NCI-H2081 treated with DMSO at 0.1 percent for 48 hours (cell line): ENCODE data around the gene RAD54L.
"Not testable (repeated sequence)": the region's sequence is repeated elsewhere in the genome, so short reads cannot be mapped to it uniquely, and the experiment has no call there.

Source experiments
- DNase-seq: peaks from one replicate; lab custom pipeline; 2025; lab: John Stamatoyannopoulos, UW

The RAD54L gene

GRCh38 chr1:46285730-46286477, 38.3 kb downstream of the RAD54L start:
- DNase-seq, result no peak

DNA sequence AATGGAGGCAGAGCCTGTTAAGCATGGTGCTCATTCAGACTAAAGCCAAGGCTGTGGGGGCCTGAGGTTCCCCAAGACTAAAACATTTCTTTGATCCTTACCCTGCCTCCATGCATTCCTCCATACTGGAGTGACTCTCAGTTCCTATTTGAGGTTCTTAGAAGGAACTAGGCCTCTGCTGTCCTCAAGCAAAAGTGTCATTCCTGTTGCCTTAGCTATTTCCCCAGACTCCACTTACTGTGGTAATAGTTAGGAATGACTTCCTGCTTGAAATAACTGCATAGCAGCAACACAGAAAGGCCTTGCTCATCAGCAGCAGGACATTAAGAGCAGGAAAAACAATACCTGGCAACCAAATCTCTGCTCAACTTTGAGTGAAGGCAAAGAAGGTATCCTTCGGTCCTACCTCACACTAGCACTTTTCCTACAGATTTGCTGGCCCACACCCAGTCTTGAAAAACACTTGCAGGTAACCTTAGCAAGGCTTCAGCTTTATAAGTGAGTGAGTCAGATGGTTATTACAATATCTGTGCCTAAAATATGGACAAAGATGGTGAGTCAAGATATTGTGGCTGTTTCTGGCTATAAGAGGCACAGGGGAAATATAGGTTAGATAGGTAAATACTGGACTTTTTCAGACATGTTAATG, 41.0 kb downstream of the RAD54L start:
- DNase-seq, result no peak

DNA sequence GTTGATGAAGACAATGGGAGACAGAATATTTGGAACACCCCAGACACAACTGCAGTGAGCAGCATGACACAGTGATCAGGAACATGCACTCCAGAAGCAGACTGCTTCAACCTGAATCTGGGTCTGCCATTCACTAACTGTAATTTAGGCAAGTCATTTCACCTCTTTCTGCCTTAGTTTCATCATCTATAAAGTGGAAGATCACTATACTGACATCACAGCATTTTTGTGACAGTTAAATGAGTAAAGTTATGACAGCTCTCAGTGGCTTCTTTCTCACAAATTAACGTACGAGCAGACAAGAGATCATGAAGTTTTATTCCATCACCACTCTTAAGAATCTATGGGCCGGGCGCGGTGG, 41.6 kb downstream of the RAD54L start:
- no peak for DNase-seq

DNA sequence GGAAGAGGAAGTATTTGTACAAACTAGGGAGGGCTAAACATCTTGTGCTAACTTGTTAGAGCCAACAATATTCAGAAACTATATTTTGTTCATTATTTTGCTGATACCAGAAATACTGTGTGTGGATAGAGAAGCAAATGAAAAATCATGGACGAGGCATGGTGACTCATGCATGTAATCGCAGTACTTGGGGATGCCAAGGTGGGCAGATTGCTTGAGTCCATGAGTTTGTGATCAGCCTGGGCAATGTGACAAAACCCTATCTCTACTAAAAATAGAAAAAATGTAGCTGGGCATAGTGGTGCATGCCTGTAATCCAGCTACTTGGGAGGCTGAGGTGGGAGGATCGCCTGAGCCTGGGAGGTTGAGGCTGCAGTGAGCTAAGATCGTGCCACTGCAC, 42.4 kb downstream of the RAD54L start:
- no peak for DNase-seq

- DNase-seq, result no peak
Observed at GRCh38 chr1:46295306-46295705, 47.7 kb downstream of the RAD54L start.

DNA sequence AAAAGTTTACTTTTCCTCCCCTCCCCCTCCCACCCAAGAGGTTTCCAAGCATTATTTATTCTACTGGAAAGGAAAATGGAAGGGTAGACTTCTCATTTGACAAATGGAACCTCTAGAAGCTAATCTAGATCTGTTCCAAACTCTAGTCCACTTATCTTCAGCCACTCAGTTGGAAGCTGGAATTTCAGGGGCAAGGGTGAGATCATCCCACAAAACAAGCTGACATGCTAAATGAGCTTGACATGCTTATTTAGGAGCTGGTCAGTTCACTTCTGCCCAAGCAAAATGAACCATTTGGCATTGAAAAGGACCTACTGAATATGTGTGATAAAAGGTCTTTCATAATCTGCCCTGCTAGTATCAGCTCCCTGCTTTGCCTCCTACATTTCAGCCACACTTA, 50.8 kb downstream of the RAD54L start:
- DNase-seq, result no peak

DNA sequence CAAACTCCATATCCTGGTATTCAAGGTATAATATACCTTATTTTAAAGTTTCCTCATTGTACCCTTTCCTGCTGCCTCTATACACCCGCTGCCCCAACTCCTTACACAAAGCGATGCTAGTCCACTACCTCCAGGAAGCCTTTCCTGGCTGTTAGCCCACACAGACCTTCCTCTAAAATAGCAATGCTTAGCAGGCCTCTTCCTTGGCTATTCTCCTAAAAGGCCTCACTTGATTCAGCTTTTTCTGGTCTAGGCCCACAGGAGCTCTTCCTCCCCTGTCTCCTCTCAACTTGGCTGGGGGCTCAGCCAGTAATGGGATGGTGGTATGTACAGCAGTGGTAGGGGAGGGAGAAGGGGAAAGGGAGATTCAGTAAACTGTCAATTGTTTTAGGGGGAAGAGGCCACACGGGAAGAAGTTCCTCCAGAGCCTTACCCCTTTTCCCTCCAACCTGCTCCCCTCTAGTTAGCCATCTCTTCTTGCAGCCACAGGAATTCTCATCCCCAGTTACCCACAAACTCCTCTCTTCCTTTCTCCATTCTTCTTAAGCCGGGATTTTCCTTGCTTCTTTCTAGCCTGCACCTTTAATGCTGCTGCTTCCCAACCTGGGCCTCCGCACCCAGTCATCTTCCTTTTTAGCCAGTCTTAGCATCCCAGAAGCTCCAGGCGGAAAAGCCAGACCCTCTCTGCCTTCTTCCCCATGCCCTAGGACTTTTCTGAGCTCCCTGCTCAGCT, 53.3 kb downstream of the RAD54L start:
- DNase-seq, result no peak

GRCh38 chr1:46301406-46301807, 53.8 kb downstream of the RAD54L start:
- DNase-seq, result no peak

DNA sequence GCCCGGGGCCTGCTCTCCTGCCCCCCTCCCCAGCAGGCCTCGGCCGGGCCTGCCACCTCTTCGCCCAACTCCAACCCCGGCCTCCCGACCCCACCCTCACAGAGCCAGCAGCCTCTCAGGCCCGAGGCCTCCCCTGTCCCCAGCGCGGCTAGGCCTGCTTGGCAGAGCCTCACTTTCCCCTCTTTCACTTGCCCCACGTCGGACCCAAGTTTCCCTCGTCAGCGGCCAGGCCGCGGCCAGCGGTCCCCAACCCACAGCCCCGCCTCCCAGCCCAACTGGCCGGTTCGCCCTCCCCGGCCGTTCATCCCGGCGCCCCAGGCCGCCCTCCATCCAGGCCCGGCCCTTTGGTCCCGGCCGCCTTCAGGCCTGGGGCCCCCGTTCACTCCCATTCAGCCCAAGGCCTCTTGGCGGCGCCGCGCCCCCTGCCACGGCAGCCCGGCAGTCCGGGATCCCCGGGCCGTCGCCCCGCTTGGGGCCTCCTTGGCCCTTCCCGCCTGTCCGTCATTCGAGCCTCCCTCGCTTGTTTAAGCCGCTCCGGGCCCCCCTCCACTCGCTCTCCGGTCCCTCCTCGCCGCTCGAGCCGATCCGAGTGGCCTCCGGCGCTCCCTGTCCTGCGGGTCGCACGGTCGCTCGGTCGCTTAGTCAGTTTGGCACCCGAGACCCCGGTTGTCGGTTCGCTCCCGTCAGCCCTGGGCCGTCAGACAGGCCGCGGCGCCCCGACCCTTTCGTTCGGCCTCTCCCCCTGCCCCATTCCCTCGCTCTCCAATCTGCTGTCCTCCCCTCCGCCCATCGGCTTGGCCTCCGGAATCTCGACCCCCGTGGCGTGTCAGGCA, 54.5 kb downstream of the RAD54L start:
- DNase-seq, result no peak

DNA sequence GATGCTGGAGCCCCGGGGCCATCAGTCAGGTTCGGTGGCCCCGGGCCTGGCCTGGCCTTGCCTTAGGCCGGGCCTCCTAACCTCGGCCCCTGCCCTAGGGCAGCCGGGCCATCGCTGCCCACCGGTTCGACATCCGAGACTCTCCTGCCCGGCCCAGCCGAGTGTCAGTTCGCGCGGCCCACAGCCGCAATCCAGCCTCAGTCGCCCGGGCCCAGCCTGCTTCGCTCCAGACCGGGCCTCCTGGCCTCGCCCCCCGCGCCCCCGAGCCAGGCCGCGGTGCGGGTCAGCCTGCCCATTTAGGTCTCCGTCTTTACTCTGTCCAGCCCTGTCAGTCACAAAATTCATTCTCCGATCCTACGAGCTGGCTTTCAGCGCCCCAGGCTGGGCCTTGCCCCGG, 55.1 kb downstream of the RAD54L start:
- no peak for DNase-seq

- DNase-seq, result peak; percentile 98
Observed at GRCh38 chr1:46303038-46303871, 55.7 kb downstream of the RAD54L start, which contains the start of the genes LRRC41 and UQCRH. LRRC41 (minus strand) TSS chr1:46303616; CDS start chr1:46303322, 294 bp downstream. UQCRH (plus strand) TSS chr1:46303698; CDS start chr1:46303767, 69 bp downstream.

DNA sequence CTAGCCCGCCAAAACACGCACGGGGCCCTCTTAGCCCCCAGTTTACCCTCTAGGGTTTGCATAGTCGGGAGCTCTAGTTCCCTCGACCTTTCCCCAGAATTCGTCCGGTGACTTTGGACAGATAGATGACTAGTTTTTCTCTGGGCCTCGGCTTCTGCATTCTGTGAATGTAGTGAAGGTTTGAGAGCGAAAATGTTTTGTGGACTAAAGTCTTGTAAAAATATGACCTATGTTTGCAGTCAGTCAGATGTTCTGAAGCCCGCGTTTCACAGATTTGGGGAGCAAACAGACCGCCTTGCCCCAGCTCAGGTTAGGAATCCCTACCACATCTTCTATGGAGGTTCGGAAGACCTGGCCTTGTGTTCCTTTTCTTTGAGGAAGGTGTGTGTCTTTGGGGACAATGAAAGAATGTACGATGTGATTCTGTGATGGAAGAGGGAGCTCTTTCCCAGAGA, 56.3 kb downstream of the RAD54L start:
- DNase-seq, result no peak

DNA sequence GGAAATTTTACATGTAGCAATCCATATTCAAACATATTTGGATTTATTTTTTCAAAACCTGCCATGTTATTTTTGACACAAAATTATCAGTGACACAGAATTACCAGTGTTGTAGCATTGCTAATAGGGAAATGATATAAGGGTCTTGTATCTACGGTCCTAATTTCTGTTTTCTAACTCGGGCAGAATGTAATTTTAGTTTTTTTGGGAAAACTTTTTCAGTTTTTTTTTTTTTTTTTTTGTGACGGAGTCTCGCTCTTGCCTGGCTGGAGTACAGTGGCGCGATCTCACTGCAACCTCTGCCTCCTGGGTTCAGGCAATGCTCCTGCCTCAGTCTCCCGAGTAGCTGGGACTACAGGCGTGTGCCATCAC, 58.6 kb downstream of the RAD54L start:
- DNase-seq, result no peak

- DNase-seq, result no peak
Observed at GRCh38 chr1:46309401-46310159, 62.0 kb downstream of the RAD54L start.

DNA sequence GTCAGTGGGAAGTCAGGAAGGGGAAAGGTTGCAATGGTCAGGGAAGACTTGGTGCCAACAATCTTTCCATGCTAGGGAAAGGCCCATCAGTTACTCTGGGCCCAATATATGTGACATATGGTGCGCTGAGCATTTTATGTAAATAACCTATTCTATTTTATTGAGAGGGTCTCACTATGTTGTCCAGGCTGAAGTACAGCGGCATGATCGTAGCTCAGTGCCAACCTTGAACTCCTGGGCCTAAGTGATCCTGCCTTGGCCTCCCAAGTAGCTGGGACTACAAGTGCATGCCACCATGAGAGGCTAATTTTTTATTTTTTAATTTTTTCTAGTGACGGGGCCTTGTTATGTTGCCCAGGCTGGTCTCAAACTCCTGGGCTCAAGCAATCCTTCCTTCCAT, 62.8 kb downstream of the RAD54L start:
- no peak for DNase-seq

GRCh38 chr1:46315669-46316403, 68.3 kb downstream of the RAD54L start:
- DNase-seq, result no peak

DNA sequence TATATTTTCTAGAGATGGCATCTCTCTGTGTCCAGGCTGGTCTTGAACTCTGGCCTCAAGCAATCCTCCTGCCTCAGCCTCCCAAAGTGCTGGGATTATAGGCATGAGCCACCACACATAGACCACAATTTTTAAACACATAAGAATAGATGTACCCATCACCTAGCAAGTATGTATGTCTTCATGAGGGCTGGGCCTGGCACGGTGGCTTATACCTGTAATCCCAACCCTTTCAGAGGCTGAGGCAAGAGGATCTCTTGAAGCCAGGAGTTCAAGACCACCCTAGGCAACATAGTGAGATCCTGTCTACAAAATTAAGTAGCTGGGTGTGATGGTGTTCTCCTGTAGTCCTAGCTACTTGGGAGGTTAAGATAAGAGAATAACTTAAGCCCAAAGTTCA, 69.8 kb downstream of the RAD54L start:
- DNase-seq, result no peak

GRCh38 chr1:46319301-46319700, 71.7 kb downstream of the RAD54L start:
- not testable (repeated sequence) for DNase-seq
